ENCODE results near the gene SULT2A1. TPM values are rescaled to one million over a fixed set of nuclear protein-coding genes. Genes with fewer than 3 reads are reported as not detected.

The SULT2A1 gene
- total RNA-seq, 1 donor from 2014 or later: not detected

- peaks cover 3% of the 10 kb centered on the region for H3K9me3 Mint-ChIP-seq
- TF ChIP-seq, protein P1, sequence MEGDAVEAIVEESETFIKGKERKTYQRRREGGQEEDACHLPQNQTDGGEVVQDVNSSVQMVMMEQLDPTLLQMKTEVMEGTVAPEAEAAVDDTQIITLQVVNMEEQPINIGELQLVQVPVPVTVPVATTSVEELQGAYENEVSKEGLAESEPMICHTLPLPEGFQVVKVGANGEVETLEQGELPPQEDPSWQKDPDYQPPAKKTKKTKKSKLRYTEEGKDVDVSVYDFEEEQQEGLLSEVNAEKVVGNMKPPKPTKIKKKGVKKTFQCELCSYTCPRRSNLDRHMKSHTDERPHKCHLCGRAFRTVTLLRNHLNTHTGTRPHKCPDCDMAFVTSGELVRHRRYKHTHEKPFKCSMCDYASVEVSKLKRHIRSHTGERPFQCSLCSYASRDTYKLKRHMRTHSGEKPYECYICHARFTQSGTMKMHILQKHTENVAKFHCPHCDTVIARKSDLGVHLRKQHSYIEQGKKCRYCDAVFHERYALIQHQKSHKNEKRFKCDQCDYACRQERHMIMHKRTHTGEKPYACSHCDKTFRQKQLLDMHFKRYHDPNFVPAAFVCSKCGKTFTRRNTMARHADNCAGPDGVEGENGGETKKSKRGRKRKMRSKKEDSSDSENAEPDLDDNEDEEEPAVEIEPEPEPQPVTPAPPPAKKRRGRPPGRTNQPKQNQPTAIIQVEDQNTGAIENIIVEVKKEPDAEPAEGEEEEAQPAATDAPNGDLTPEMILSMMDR (conservative IDR thresholded peaks at IDR 0.05): no peak
Observed at GRCh38 chr19:47899335-47899734, 13.2 kb upstream of the SULT2A1 start.

DNA sequence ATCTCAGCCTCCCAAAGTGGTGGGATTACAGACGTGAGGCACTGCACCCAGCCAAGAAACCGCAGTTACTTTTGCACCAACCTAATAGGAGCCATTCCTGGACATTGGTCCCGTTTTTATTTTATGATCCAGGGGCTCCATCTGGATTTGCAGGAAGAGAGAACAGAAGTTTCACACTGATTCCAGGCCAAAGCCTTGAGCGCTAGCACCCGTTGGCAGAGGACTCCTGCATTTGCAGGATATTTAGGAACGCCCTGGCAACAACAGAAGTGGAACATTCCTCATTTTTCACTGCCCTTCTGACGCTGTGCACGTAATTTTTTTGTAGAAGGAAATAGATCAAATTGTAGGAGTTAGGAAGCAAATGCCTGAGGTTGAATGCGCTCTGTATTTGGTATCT is 11.7 kb upstream of the SULT2A1 start:
- H3K36me3 Mint-ChIP-seq (ENCODE audit: low read depth): no peaks in the 10 kb centered on the region
- no peak overlapping the region for H3K4me3 Mint-ChIP-seq
- H3K9me3 Mint-ChIP-seq: peaks cover 3% of the 10 kb centered on the region
- H3K4me1 Mint-ChIP-seq: no peaks in the 10 kb centered on the region
- H3K27ac Mint-ChIP-seq (ENCODE audit: unreplicated experiment): no peak overlapping the region
- TF ChIP-seq, protein P1 (conservative IDR thresholded peaks at IDR 0.05): no peak
- no peak for DNase-seq (ENCODE audit: low read depth, low spot score)
- H3K27me3 Mint-ChIP-seq (ENCODE audit: low read depth): no peaks in the 10 kb centered on the region

More at GRCh38 chr19:47899335-47899734, 13.2 kb upstream of the SULT2A1 start:
- Mint-ChIP-seq H3K27me3 (ENCODE audit: low read depth) (no peaks in the 10 kb centered on the region), H3K36me3 (ENCODE audit: low read depth) (no peaks in the 10 kb centered on the region), H3K4me3 (no peak overlapping the region), H3K27ac (ENCODE audit: unreplicated experiment) (no peak overlapping the region), H3K4me1 (no peaks in the 10 kb centered on the region)
- no peak for DNase-seq (ENCODE audit: low read depth, low spot score)

DNA sequence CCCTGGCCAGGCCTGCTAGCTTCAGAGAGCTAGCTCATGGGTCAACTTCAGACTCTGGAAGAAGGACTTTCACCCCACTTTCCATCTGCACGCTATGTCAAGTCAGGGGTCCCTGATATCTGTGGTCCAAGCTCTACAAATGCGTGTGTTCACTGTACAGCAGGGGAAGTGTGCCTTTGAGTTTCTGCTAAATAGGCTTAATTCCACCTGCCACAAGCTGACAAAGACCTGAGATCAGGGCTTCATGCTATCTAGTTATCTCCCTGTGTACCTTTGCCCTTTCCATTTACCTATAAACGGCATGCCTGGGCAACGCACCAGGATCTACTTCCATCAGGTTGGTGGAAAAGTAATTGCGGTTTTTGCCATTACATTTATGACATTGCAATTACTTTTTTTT is 10.7 kb upstream of the SULT2A1 start:
- Mint-ChIP-seq H3K4me1 (no peaks in the 10 kb centered on the region), H3K27ac (ENCODE audit: unreplicated experiment) (no peak overlapping the region), H3K4me3 (no peak overlapping the region), H3K27me3 (ENCODE audit: low read depth) (no peaks in the 10 kb centered on the region), H3K9me3 (peaks cover 6% of the 10 kb centered on the region), H3K36me3 (ENCODE audit: low read depth) (peaks cover 3% of the 10 kb centered on the region)
- no peak for DNase-seq (ENCODE audit: low read depth, low spot score)
- TF ChIP-seq, protein P1 (conservative IDR thresholded peaks at IDR 0.05): no peak

GRCh38 chr19:47896019-47896418 is 9.9 kb upstream of the SULT2A1 start:
- no peaks in the 10 kb centered on the region for H3K4me1 Mint-ChIP-seq
- TF ChIP-seq, protein P1 (conservative IDR thresholded peaks at IDR 0.05): no peak
- H3K9me3 Mint-ChIP-seq: peaks cover 6% of the 10 kb centered on the region
- no peaks in the 10 kb centered on the region for H3K27me3 Mint-ChIP-seq (ENCODE audit: low read depth)
- no peak overlapping the region for H3K4me3 Mint-ChIP-seq
- H3K36me3 Mint-ChIP-seq (ENCODE audit: low read depth): peaks cover 3% of the 10 kb centered on the region
- H3K27ac Mint-ChIP-seq (ENCODE audit: unreplicated experiment): no peak overlapping the region
- no peak for DNase-seq (ENCODE audit: low read depth, low spot score)

GRCh38 chr19:47895165-47895782 is 9.2 kb upstream of the SULT2A1 start:
- DNase-seq (ENCODE audit: low read depth, low spot score): no peak
- Mint-ChIP-seq H3K9me3 (peaks cover 6% of the 10 kb centered on the region), H3K4me1 (no peaks in the 10 kb centered on the region), H3K4me3 (no peak overlapping the region), H3K36me3 (ENCODE audit: low read depth) (peaks cover 3% of the 10 kb centered on the region), H3K27ac (ENCODE audit: unreplicated experiment) (no peak overlapping the region), H3K27me3 (ENCODE audit: low read depth) (no peaks in the 10 kb centered on the region)
- TF ChIP-seq, protein P1 (conservative IDR thresholded peaks at IDR 0.05): no peak
